Coronary artery (tissue), 2 donors: Measurements from ENCODE around the gene EPHA1.

Source experiments
- DNase-seq: peaks from one replicate; pipeline ENCODE4 v3.0.0-alpha.2; 2017; ENCODE audit warnings: low spot score
- H3K27ac ChIP-seq, 2 donors: fragments of 200-600 bp; sonication (generic); one replicate each; pipeline ENCODE4 v1.5.1; 2016 to 2019
- H3K4me3 ChIP-seq: fragments of 200-600 bp; sonication (generic); 2 replicates; pipeline ENCODE4 v1.5.1; 2016; ENCODE audit warnings: mild to moderate bottlenecking, moderate library complexity
- CTCF ChIP-seq: fragments of 200-600 bp; sonication (generic); IDR thresholded peaks from one replicate; pipeline ENCODE4 v1.5.1; 2019; ENCODE audit warnings: antibody characterized with exemption

The EPHA1 gene

GRCh38 chr7:143444063-143444782 is 35.6 kb upstream of the EPHA1 start:
- no peak for DNase-seq
- TF ChIP-seq CTCF, result no peak
- no peak overlapping the region for H3K27ac ChIP-seq
- H3K4me3 ChIP-seq, result no peak overlapping the region

- no peak within 1 kb of the TSS for H3K27ac ChIP-seq
- no peak for TF ChIP-seq CTCF
- no peak within 1 kb of the TSS for H3K4me3 ChIP-seq
- no peak for DNase-seq
These were observed 34.5 kb upstream of the EPHA1 start, which contains the start of gene TAS2R60 for GRCh38 chr7:143443153-143443552. Gene TAS2R60 (plus strand): TSS chr7:143443453. CDS start chr7:143443453, 0 bp downstream.

GRCh38 chr7:143439866-143440265 is 31.2 kb upstream of the EPHA1 start:
- H3K4me3 ChIP-seq, result no peak overlapping the region
- DNase-seq, result no peak
- TF ChIP-seq CTCF, result no peak
- H3K27ac ChIP-seq, result no peak overlapping the region

- DNase-seq, result no peak
These were observed 28.9 kb upstream of the EPHA1 start for GRCh38 chr7:143437578-143437977.

GRCh38 chr7:143436325-143436946 is 27.8 kb upstream of the EPHA1 start:
- no peak for DNase-seq
- no peak overlapping the region for H3K4me3 ChIP-seq
- no peak overlapping the region for H3K27ac ChIP-seq

More at GRCh38 chr7:143437578-143437977, 28.9 kb upstream of the EPHA1 start:
- Histone ChIP-seq H3K4me3 (no peak overlapping the region), H3K27ac (no peak overlapping the region)
- no peak for TF ChIP-seq CTCF

GRCh38 chr7:143435266-143435665 is 26.6 kb upstream of the EPHA1 start:
- no peak for TF ChIP-seq CTCF
- Histone ChIP-seq H3K27ac (no peak overlapping the region), H3K4me3 (no peak overlapping the region)
- no peak for DNase-seq

More at GRCh38 chr7:143436325-143436946, 27.8 kb upstream of the EPHA1 start:
- no peak for TF ChIP-seq CTCF

- H3K4me3 ChIP-seq, result no peak overlapping the region
- DNase-seq, result no peak
- no peak overlapping the region for H3K27ac ChIP-seq
- no peak for TF ChIP-seq CTCF
These were observed 26.0 kb upstream of the EPHA1 start for GRCh38 chr7:143434660-143435059.
